CD4-positive, alpha-beta T cell treated with Interleukin-1 beta for 1 hour (primary cell): ENCODE data around the gene C1GALT1.
"Not testable (repeated sequence)": the region's sequence is repeated elsewhere in the genome, so short reads cannot be mapped to it uniquely, and the experiment has no call there.

Source experiments
- DNase-seq, 2 donors: peaks; one replicate each; pipeline ENCODE4 v3.0.0-alpha.2; 2020 to 2022

The C1GALT1 gene

GRCh38 chr7:7242899-7243298 lies 60.6 kb downstream of the C1GALT1 start:
- no peak for DNase-seq

GRCh38 chr7:7245233-7245632 lies 62.9 kb downstream of the C1GALT1 start:
- DNase-seq = not testable (repeated sequence)

- DNase-seq = no peak
Observed at GRCh38 chr7:7246223-7246622, 63.9 kb downstream of the C1GALT1 start.

GRCh38 chr7:7247658-7248057 lies 65.3 kb downstream of the C1GALT1 start:
- DNase-seq = no peak

GRCh38 chr7:7249814-7250213 lies 67.5 kb downstream of the C1GALT1 start:
- no peak for DNase-seq

GRCh38 chr7:7251742-7252141 lies 69.4 kb downstream of the C1GALT1 start:
- no peak for DNase-seq

- DNase-seq = no peak
Observed at GRCh38 chr7:7254319-7254718, 72.0 kb downstream of the C1GALT1 start.

GRCh38 chr7:7254908-7255307 lies 72.6 kb downstream of the C1GALT1 start:
- DNase-seq = no peak

- no peak for DNase-seq
Observed at GRCh38 chr7:7256731-7257274, 74.5 kb downstream of the C1GALT1 start.

- peak; percentile 12 to 30 for DNase-seq
Observed at GRCh38 chr7:7257899-7258692, 75.8 kb downstream of the C1GALT1 start.

- no peak for DNase-seq
Observed at GRCh38 chr7:7261863-7262262, 79.5 kb downstream of the C1GALT1 start.

GRCh38 chr7:7263297-7264230 lies 81.2 kb downstream of the C1GALT1 start:
- DNase-seq = no peak

- no peak for DNase-seq
Observed at GRCh38 chr7:7264306-7265040, 82.1 kb downstream of the C1GALT1 start.

GRCh38 chr7:7265081-7266075 lies 83.0 kb downstream of the C1GALT1 start:
- DNase-seq = no peak

- no peak for DNase-seq
Observed at GRCh38 chr7:7266257-7266881, 84.0 kb downstream of the C1GALT1 start.

- DNase-seq = no peak
Observed at GRCh38 chr7:7271094-7271874, 88.9 kb downstream of the C1GALT1 start.

- no peak for DNase-seq
Observed at GRCh38 chr7:7272294-7272693, 90.0 kb downstream of the C1GALT1 start.

GRCh38 chr7:7274782-7275181 lies 92.4 kb downstream of the C1GALT1 start:
- no peak for DNase-seq

- no peak for DNase-seq
Observed at GRCh38 chr7:7276161-7276560, 93.8 kb downstream of the C1GALT1 start.

- no peak for DNase-seq
Observed at GRCh38 chr7:7290429-7291122, 108.2 kb downstream of the C1GALT1 start.
